PC-3 (cell line): ENCODE results near the gene PTGS2. TPM values are rescaled to one million over a fixed set of nuclear protein-coding genes. Genes with fewer than 3 reads are reported as not detected.

Source experiments
- ATAC-seq: fragments of 200-7000 bp; cut with Tn5 transposase; 2 replicates; pipeline ENCODE4 v1.9.1; 2020; ENCODE audit warnings: mild to moderate bottlenecking, moderate library complexity
- BruUV-seq: library from RNA; stranded (reverse); fragments of 400-500 nt; replicated peaks from 2 replicates; lab custom pipeline; 2021; lab: Mats Ljungman, UMichigan
- CTCF ChIA-PET: fragments of 300-600 bp; sonication (Branson Sonifier 250); formaldehyde crosslinking; loops from one replicate; lab custom pipeline; 2022; ENCODE audit warnings: antibody characterized with exemption; lab: Charles Lee
- POLR2A ChIA-PET: fragments of 300-600 bp; sonication (Branson Sonifier 250); formaldehyde crosslinking; loops from one replicate; lab custom pipeline; 2022; ENCODE audit warnings: antibody characterized with exemption; ENCODE audit not compliant: unreplicated experiment; lab: Charles Lee
- DNase-seq: peaks from one replicate; pipeline ENCODE4 v3.0.0-alpha.2; 2015
- H2AFZ ChIP-seq: fragments of 300-600 bp; sonication (generic); 2 replicates; pipeline ENCODE4 v1.6.0; 2016; ENCODE audit warnings: antibody characterized with exemption, low read length
- H3F3A ChIP-seq: fragments of 300-600 bp; sonication (generic); one replicate; pipeline ENCODE4 v1.6.0; 2017; ENCODE audit warnings: antibody characterized with exemption, low read length, control low read depth, mild to moderate bottlenecking; ENCODE audit not compliant: unreplicated experiment
- H3K27ac ChIP-seq: fragments of 300-600 bp; sonication (generic); 2 replicates; pipeline ENCODE4 v1.5.1; 2016; ENCODE audit warnings: mild to moderate bottlenecking, low read length
- H3K27me3 ChIP-seq: fragments of 300-600 bp; sonication (generic); 2 replicates; pipeline ENCODE4 v1.6.1; 2016; ENCODE audit warnings: low read length, mixed read lengths
- H3K36me3 ChIP-seq: fragments of 300-600 bp; sonication (generic); 2 replicates; pipeline ENCODE4 v1.6.1; 2016; ENCODE audit warnings: low read depth, mixed run types, low read length, mixed read lengths
- H3K4me1 ChIP-seq: fragments of 300-600 bp; sonication (generic); 2 replicates; pipeline ENCODE4 v1.5.1; 2016; ENCODE audit warnings: low read length; ENCODE audit not compliant: insufficient read depth
- H3K4me2 ChIP-seq: fragments of 300-600 bp; sonication (generic); 2 replicates; pipeline ENCODE4 v1.6.0; 2016; ENCODE audit warnings: low read length
- H3K4me3 ChIP-seq: fragments of 300-600 bp; sonication (generic); 2 replicates; pipeline ENCODE4 v1.5.1; 2016; ENCODE audit warnings: mild to moderate bottlenecking, low read length, mixed read lengths
- H3K79me2 ChIP-seq: fragments of 300-600 bp; sonication (generic); 2 replicates; pipeline ENCODE4 v1.6.1; 2017; ENCODE audit warnings: low read length, mixed read lengths
- H3K9ac ChIP-seq: fragments of 300-600 bp; sonication (generic); 2 replicates; pipeline ENCODE4 v1.6.0; 2016; ENCODE audit warnings: mild to moderate bottlenecking, low read length
- H3K9me2 ChIP-seq: fragments of 300-600 bp; sonication (generic); replicated peaks from 2 replicates; pipeline ENCODE4 v1.6.1; 2016; ENCODE audit warnings: mixed run types, low read length, mixed read lengths
- H3K9me3 ChIP-seq: fragments of 300-600 bp; sonication (generic); 2 replicates; pipeline ENCODE4 v1.6.1; 2016; ENCODE audit warnings: low read length, mixed read lengths
- H4K20me1 ChIP-seq: fragments of 300-600 bp; sonication (generic); 2 replicates; pipeline ENCODE4 v1.6.1; 2016; ENCODE audit warnings: low read length, mixed read lengths
- CTCF ChIP-seq: fragments of 300-600 bp; sonication (generic); conservative IDR thresholded peaks from 2 replicates; pipeline ENCODE4 v1.5.1; 2017; ENCODE audit warnings: antibody characterized with exemption, low read depth, mild to moderate bottlenecking, low read length
- EZH2 ChIP-seq: fragments of 300-600 bp; sonication (generic); IDR thresholded peaks from one replicate; pipeline ENCODE4 v1.6.1; 2017; ENCODE audit warnings: antibody characterized with exemption, mild to moderate bottlenecking, low read length; ENCODE audit not compliant: unreplicated experiment
- EZH2phosphoT487 ChIP-seq: fragments of 300-600 bp; sonication (generic); IDR thresholded peaks from 2 replicates; pipeline ENCODE4 v1.6.1; 2018; ENCODE audit warnings: mild to moderate bottlenecking, antibody characterized with exemption, low read length, borderline replicate concordance
- intact Hi-C: fragments of 100-400 bp; cut with micrococcal nuclease; formaldehyde crosslinking; loops from 2 replicates; pipeline ENCODE4 v1.9.0; 2023
- total RNA-seq: library from RNA; depleted of rRNA; stranded (reverse); fragments of >200 nt; gene quantifications from 2 replicates; pipeline ENCODE4 v1.2.3, GENCODE V29; 2014

Gene PTGS2
- total RNA-seq, 1 experiment from 2014 or later, result 7.9 TPM

GRCh38 chr1:186689376-186689775 is 9.2 kb upstream of the PTGS2 start:
- Histone ChIP-seq H3K4me3 (no peak overlapping the region), H3K9me2 (no peaks in the 10 kb centered on the region), H2AFZ (no peak overlapping the region), H3K36me3 (no peaks in the 10 kb centered on the region), H4K20me1 (no peaks in the 10 kb centered on the region), H3K4me1 (no peaks in the 10 kb centered on the region), H3K27ac (no peak overlapping the region), H3K4me2 (no peak overlapping the region), H3K27me3 (no peaks in the 10 kb centered on the region), H3F3A (no peaks in the 10 kb centered on the region), H3K79me2 (no peaks in the 10 kb centered on the region), H3K9me3 (no peaks in the 10 kb centered on the region), H3K9ac (no peak overlapping the region)
- CTCF ChIA-PET, result no interaction called here
- ATAC-seq, result no peak
- no peak for TF ChIP-seq CTCF
- TF ChIP-seq EZH2, result no peak
- no peak for TF ChIP-seq EZH2phosphoT487
- no TSS peak for BruUV-seq
- intact Hi-C loops, result no loop called here
- no peak for DNase-seq
- POLR2A ChIA-PET, result no interaction called here

GRCh38 chr1:186683652-186684410 is 3.6 kb upstream of the PTGS2 start:
- ATAC-seq (no peak), DNase-seq (no peak)
- TF ChIP-seq EZH2phosphoT487, result no peak
- no peak for TF ChIP-seq EZH2
- TF ChIP-seq CTCF, result no peak
- H4K20me1 ChIP-seq, result no peaks in the 10 kb centered on the region
- no peaks in the 10 kb centered on the region for H3K4me1 ChIP-seq
- no peaks in the 10 kb centered on the region for H3K27me3 ChIP-seq
- POLR2A ChIA-PET, result no interaction called here
- CTCF ChIA-PET, result interaction anchor here (1.1 kb wide), 1 partner anchor 309 kb away, joined by 3 read pairs; the partner anchor contains the start of gene TPR
- no peaks in the 10 kb centered on the region for H3K79me2 ChIP-seq
- H3K27ac ChIP-seq, result no peak overlapping the region
- BruUV-seq, result no TSS peak
- H3K9me3 ChIP-seq, result no peaks in the 10 kb centered on the region
- no peaks in the 10 kb centered on the region for H3K36me3 ChIP-seq
- no peak overlapping the region for H3K4me2 ChIP-seq
- no peaks in the 10 kb centered on the region for H3K9me2 ChIP-seq
- no peaks in the 10 kb centered on the region for H3F3A ChIP-seq
- 0 out of 2 replicates have a peak overlapping the region, but pooled peaks have one; percentile 17 for H3K9ac ChIP-seq
- peak overlapping the region; percentile 38; the same call in 1 of the 2 replicates for H2AFZ ChIP-seq
- intact Hi-C loops, result loop anchor here (2.0 to 5.0 kb wide), 2 partner anchors 65 to 282 kb away; no protein-coding TSS in a partner anchor
- no peak overlapping the region for H3K4me3 ChIP-seq

- CTCF ChIA-PET, result no interaction called here
- peak; percentile 30 for DNase-seq
- no TSS peak for BruUV-seq
- ATAC-seq, result no peak
- Histone ChIP-seq H3F3A (no peaks in the 10 kb centered on the region), H2AFZ (no peak overlapping the region), H3K27me3 (no peaks in the 10 kb centered on the region), H3K4me1 (no peaks in the 10 kb centered on the region), H3K9me2 (no peaks in the 10 kb centered on the region), H3K4me2 (no peak overlapping the region), H4K20me1 (no peaks in the 10 kb centered on the region), H3K79me2 (no peaks in the 10 kb centered on the region), H3K9ac (peak overlapping the region; percentile 17; the same call in 1 of the 2 replicates), H3K4me3 (no peak overlapping the region), H3K27ac (no peak overlapping the region), H3K9me3 (no peaks in the 10 kb centered on the region), H3K36me3 (no peaks in the 10 kb centered on the region)
- TF ChIP-seq EZH2phosphoT487 (no peak), CTCF (peak; percentile 53), EZH2 (no peak)
- intact Hi-C loops, result loop anchor here (1.0 to 5.0 kb wide), 5 partner anchors 64 to 280 kb away; no protein-coding TSS in a partner anchor
- POLR2A ChIA-PET, result no interaction called here
These were observed 2.5 kb upstream of the PTGS2 start for GRCh38 chr1:186682736-186683135.
